ENCODE measurements around the gene RBPJ.
"Not testable (repeated sequence)": the region's sequence is repeated elsewhere in the genome, so short reads cannot be mapped to it uniquely, and the experiment has no call there.

Gene RBPJ

GRCh38 chr4:26302031-26302899, 18.5 kb upstream of the RBPJ start:
- no peak for DNase-seq (ENCODE audit: low read depth in 2 of 2)

- DNase-seq (ENCODE audit: low read depth in 2 of 2) = no peak
These were observed 17.8 kb upstream of the RBPJ start for GRCh38 chr4:26303008-26303407.

- no peak for DNase-seq (ENCODE audit: low read depth in 2 of 2)
These were observed 13.6 kb upstream of the RBPJ start for GRCh38 chr4:26307037-26307800.

- no peak for DNase-seq (ENCODE audit: low read depth in 2 of 2)
These were observed 12.2 kb upstream of the RBPJ start for GRCh38 chr4:26308568-26308967.

- DNase-seq (ENCODE audit: low read depth in 2 of 2) = no peak
These were observed 10.6 kb upstream of the RBPJ start for GRCh38 chr4:26310264-26310663.

GRCh38 chr4:26311633-26312032, 9.2 kb upstream of the RBPJ start:
- DNase-seq (ENCODE audit: low read depth in 2 of 2) = no peak

- DNase-seq (ENCODE audit: low read depth in 2 of 2) = not testable (repeated sequence)
These were observed 5.4 kb upstream of the RBPJ start for GRCh38 chr4:26315316-26315932.

GRCh38 chr4:26317766-26318165, 3.0 kb upstream of the RBPJ start:
- no peak for DNase-seq (ENCODE audit: low read depth in 2 of 2)

GRCh38 chr4:26319467-26319948, 1.3 kb upstream of the RBPJ start:
- peak; percentile 93 to 97 for DNase-seq (ENCODE audit: low read depth in 2 of 2)

- peak in 1 of 2 donors; percentile 25 for DNase-seq (ENCODE audit: low read depth in 2 of 2)
These were observed 771 bp upstream of the RBPJ start for GRCh38 chr4:26319949-26320537.

- DNase-seq (ENCODE audit: low read depth in 2 of 2) = peak in 1 of 2 donors; percentile 17
These were observed 783 bp downstream of the RBPJ start for GRCh38 chr4:26321373-26322221.

GRCh38 chr4:26322346-26322745, 1.5 kb downstream of the RBPJ start:
- no peak for DNase-seq (ENCODE audit: low read depth in 2 of 2)

GRCh38 chr4:26323821-26324220, 3.0 kb downstream of the RBPJ start:
- no peak for DNase-seq (ENCODE audit: low read depth in 2 of 2)

- peak in 1 of 2 donors; percentile 4 for DNase-seq (ENCODE audit: low read depth in 2 of 2)
These were observed 4.4 kb downstream of the RBPJ start for GRCh38 chr4:26325191-26325590.

- DNase-seq (ENCODE audit: low read depth in 2 of 2) = no peak
These were observed 6.0 kb downstream of the RBPJ start for GRCh38 chr4:26326791-26327190.

- no peak for DNase-seq (ENCODE audit: low read depth in 2 of 2)
These were observed 9.5 kb downstream of the RBPJ start for GRCh38 chr4:26330186-26330787.

GRCh38 chr4:26330946-26331345, 10.1 kb downstream of the RBPJ start:
- DNase-seq (ENCODE audit: low read depth in 2 of 2) = no peak

GRCh38 chr4:26331380-26331950, 10.7 kb downstream of the RBPJ start:
- no peak for DNase-seq (ENCODE audit: low read depth in 2 of 2)

- DNase-seq (ENCODE audit: low read depth in 2 of 2) = no peak
These were observed 13.6 kb downstream of the RBPJ start for GRCh38 chr4:26334366-26334765.

GRCh38 chr4:26337612-26338011, 16.8 kb downstream of the RBPJ start:
- no peak for DNase-seq (ENCODE audit: low read depth in 2 of 2)
